ENCODE results near the gene CNOT3. TPM values are rescaled to one million over a fixed set of nuclear protein-coding genes. Genes with fewer than 3 reads are reported as not detected.

The CNOT3 gene
- total and polyA plus RNA-seq, 2 of the 13 experiments (the other 11 are each of a cell fraction or from before 2014, with no cell fraction given), result 4.3 to 5.8 TPM

- Histone ChIP-seq H3K27me3 (ENCODE audit: control insufficient read depth in 1 of 2, insufficient read depth in 2 of 2, low read length in 2 of 2) (no peaks in the 10 kb centered on the region), H3K36me3 (replicated peaks in 1 of 2; ENCODE audit: control insufficient read depth in 1 of 2, insufficient read depth in 2 of 2, low read length in 2 of 2) (peaks cover 3 to 17% of the 10 kb centered on the region in 2 experiments; a peak in 4 of 5 replicates), H2AFZ (ENCODE audit: low read length) (no peak overlapping the region), H3K79me2 (ENCODE audit: insufficient read depth, low read length) (peaks cover 25% of the 10 kb centered on the region), H4K20me1 (ENCODE audit: insufficient read depth, low read length) (no peaks in the 10 kb centered on the region), H3K9me3 (ENCODE audit: low read length) (no peaks in the 10 kb centered on the region), H3K4me3 (replicated peaks in 1 of 3; ENCODE audit: insufficient read depth in 1 of 3, low read depth in 2 of 3, low read length in 3 of 3) (peak overlapping the region; percentile 73 to 88 (median 74)), H3K4me1 (ENCODE audit: insufficient read depth, low read length) (peaks cover 40% of the 10 kb centered on the region), H3K4me2 (ENCODE audit: low read depth, low read length) (peak overlapping the region; percentile 95), H3K9ac (ENCODE audit: insufficient read depth, low read depth, low read length) (peak overlapping the region; percentile 79), H3K27ac (ENCODE audit: extremely low read length, insufficient read depth, low read length) (peak overlapping the region; percentile 96)
- CTCF ChIA-PET (ENCODE audit: low intra/inter-chr PET ratio, low total read pairs), result interaction anchor here (2.0 kb wide), 1 partner anchor 43 kb away, joined by 7 read pairs; no protein-coding TSS in a partner anchor
- FAIRE-seq (no peak), DNase-seq (ENCODE audit: low spot score) (no peak), ATAC-seq (no peak)
- WGBS (ENCODE audit: low lambda C conversion rate), result 55% methylated on average over 10 of the region's 12 CpGs
- intact Hi-C loops (cut with micrococcal nuclease; ENCODE audit: unreplicated experiment), result no loop called here
- BruUV-seq (replicated peaks), result TSS peak; percentile 48
- in situ Hi-C loops (cut with HindIII; ENCODE audit: extremely low pct_ligation_motif_present, low pct_unique_long_range_greater_than_20kb), result no loop called here
- TF ChIP-seq POLR2A (IDR thresholded peaks at IDR 0.05; ENCODE audit: insufficient read depth in 1 of 2, low read depth in 2 of 2, low read length in 2 of 2) (no peak), RAD21 (CRISPR knock-in tag; IDR thresholded peaks at IDR 0.05) (no peak), ISL2 (CRISPR knock-in tag; IDR thresholded peaks at IDR 0.05) (no peak), ZBTB10 (CRISPR knock-in tag; IDR thresholded peaks at IDR 0.05; ENCODE audit: borderline replicate concordance) (no peak), KDM2A (CRISPR knock-in tag; IDR thresholded peaks at IDR 0.05; ENCODE audit: borderline replicate concordance, low read depth) (0 out of 2 replicates have a peak, but pooled peaks have one; percentile 7), ZNF275 (CRISPR knock-in tag; IDR thresholded peaks at IDR 0.05; ENCODE audit: borderline replicate concordance) (no peak), FOXP1 (IDR thresholded peaks at IDR 0.05) (no peak), FOXP1 (CRISPR knock-in tag; IDR thresholded peaks at IDR 0.05) (no peak), PATZ1 (CRISPR knock-in tag; IDR thresholded peaks at IDR 0.05) (peak; percentile 53), ZSCAN29 (CRISPR knock-in tag; conservative IDR thresholded peaks at IDR 0.05) (no peak)
- TF ChIP-seq, protein P1, sequence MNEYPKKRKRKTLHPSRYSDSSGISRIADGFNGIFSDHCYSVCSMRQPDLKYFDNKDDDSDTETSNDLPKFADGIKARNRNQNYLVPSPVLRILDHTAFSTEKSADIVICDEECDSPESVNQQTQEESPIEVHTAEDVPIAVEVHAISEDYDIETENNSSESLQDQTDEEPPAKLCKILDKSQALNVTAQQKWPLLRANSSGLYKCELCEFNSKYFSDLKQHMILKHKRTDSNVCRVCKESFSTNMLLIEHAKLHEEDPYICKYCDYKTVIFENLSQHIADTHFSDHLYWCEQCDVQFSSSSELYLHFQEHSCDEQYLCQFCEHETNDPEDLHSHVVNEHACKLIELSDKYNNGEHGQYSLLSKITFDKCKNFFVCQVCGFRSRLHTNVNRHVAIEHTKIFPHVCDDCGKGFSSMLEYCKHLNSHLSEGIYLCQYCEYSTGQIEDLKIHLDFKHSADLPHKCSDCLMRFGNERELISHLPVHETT (CRISPR knock-in tag; conservative IDR thresholded peaks at IDR 0.05), result no peak
- POLR2A ChIA-PET, result interaction anchor here (1.2 to 4.9 kb wide), 10 partner anchors 14 to 260 kb away, joined by 3 to 306 read pairs (median 12); partner anchors contain the start of genes CNOT3, LENG1, PRPF31 and RPS9
These were observed 50.8 kb downstream of the CNOT3 start for GRCh38 chr19:54188215-54188871.

All from HepG2 (cell line).